ENCODE results near the gene AUTS2.

Gene AUTS2

GRCh38 chr7:70346844-70347462, 748.7 kb downstream of the AUTS2 start:
- no peaks in the 10 kb centered on the region for H3K9me3 ChIP-seq (ENCODE audit: insufficient read depth, low read length)
- H3K4me2 ChIP-seq (ENCODE audit: low read depth, low read length, poor library complexity, severe bottlenecking) = no peak overlapping the region
- no peaks in the 10 kb centered on the region for H3K27me3 ChIP-seq (ENCODE audit: low read length)
- H3K9me2 ChIP-seq (replicated peaks; ENCODE audit: insufficient read depth, low read length) = no peaks in the 10 kb centered on the region
- H3K36me3 ChIP-seq (ENCODE audit: low read length) = no peaks in the 10 kb centered on the region
- no peak for TF ChIP-seq EZH2phosphoT487 (conservative IDR thresholded peaks at IDR 0.05; ENCODE audit: low read length)
- TF ChIP-seq, protein P1, sequence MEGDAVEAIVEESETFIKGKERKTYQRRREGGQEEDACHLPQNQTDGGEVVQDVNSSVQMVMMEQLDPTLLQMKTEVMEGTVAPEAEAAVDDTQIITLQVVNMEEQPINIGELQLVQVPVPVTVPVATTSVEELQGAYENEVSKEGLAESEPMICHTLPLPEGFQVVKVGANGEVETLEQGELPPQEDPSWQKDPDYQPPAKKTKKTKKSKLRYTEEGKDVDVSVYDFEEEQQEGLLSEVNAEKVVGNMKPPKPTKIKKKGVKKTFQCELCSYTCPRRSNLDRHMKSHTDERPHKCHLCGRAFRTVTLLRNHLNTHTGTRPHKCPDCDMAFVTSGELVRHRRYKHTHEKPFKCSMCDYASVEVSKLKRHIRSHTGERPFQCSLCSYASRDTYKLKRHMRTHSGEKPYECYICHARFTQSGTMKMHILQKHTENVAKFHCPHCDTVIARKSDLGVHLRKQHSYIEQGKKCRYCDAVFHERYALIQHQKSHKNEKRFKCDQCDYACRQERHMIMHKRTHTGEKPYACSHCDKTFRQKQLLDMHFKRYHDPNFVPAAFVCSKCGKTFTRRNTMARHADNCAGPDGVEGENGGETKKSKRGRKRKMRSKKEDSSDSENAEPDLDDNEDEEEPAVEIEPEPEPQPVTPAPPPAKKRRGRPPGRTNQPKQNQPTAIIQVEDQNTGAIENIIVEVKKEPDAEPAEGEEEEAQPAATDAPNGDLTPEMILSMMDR (IDR thresholded peaks at IDR 0.05; ENCODE audit: insufficient read depth, low read length, poor library complexity, severe bottlenecking) = no peak
- H3K79me2 ChIP-seq (ENCODE audit: insufficient read depth, low read length) = no peaks in the 10 kb centered on the region
- H4K20me1 ChIP-seq (ENCODE audit: low read depth, low read length) = no peaks in the 10 kb centered on the region
- no peak overlapping the region for H2AFZ ChIP-seq (ENCODE audit: low read depth, low read length, severe bottlenecking)
- no peaks in the 10 kb centered on the region for H3F3A ChIP-seq (ENCODE audit: insufficient read depth)
- no peak overlapping the region for H3K27ac ChIP-seq (ENCODE audit: low read depth, low read length)
- no peak overlapping the region for H3K9ac ChIP-seq (ENCODE audit: low read length)
- no peak overlapping the region for H3K4me3 ChIP-seq (ENCODE audit: insufficient read depth, low read length, poor library complexity, severe bottlenecking)

DNA sequence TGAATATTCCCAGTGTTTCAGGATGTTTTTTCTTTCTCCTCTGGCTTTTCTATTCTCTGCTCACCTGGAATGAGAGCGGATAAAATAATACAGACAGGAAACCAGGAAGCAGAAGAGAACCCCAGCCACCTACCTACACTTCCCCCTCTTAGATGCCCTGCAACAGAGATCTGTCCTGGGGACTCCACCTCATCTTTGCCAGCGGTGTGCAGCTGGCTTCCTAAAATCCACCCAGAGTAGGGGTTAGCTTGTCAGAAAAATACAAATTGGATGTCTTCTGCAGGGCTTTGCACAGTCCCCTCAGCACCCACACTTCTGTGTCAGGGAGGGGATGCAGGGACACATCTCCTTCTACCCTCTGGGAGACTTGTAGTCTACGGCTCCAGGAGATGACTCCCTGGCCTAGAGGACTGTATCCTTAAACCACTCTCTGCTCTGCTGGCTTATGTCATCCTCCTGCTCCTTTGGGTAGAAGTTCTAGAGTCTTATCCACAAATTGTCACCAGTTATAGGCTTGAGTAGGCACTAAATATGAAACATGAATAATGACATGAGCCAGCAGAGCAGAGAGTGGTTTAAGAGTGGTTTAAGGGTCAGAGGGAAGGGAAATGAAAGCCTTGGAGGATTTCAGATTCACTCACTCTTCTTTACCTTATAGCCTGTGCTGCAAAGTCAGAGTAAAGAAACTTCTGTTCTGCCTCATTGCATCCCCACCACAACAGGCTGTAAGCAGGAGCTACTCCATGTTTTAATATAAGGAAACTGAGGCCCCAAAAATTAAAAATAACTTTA, 749.4 kb downstream of the AUTS2 start:
- no peak overlapping the region for H3K9ac ChIP-seq (ENCODE audit: low read length)
- no peaks in the 10 kb centered on the region for H4K20me1 ChIP-seq (ENCODE audit: low read depth, low read length)
- H3K9me2 ChIP-seq (replicated peaks; ENCODE audit: insufficient read depth, low read length) = no peaks in the 10 kb centered on the region
- no peaks in the 10 kb centered on the region for H3F3A ChIP-seq (ENCODE audit: insufficient read depth)
- no peak overlapping the region for H3K4me2 ChIP-seq (ENCODE audit: low read depth, low read length, poor library complexity, severe bottlenecking)
- no peak overlapping the region for H2AFZ ChIP-seq (ENCODE audit: low read depth, low read length, severe bottlenecking)
- no peaks in the 10 kb centered on the region for H3K79me2 ChIP-seq (ENCODE audit: insufficient read depth, low read length)
- H3K4me3 ChIP-seq (ENCODE audit: insufficient read depth, low read length, poor library complexity, severe bottlenecking) = no peak overlapping the region
- H3K27ac ChIP-seq (ENCODE audit: low read depth, low read length) = no peak overlapping the region
- TF ChIP-seq, protein P1 (IDR thresholded peaks at IDR 0.05; ENCODE audit: insufficient read depth, low read length, poor library complexity, severe bottlenecking) = no peak
- no peak for TF ChIP-seq EZH2phosphoT487 (conservative IDR thresholded peaks at IDR 0.05; ENCODE audit: low read length)
- no peaks in the 10 kb centered on the region for H3K36me3 ChIP-seq (ENCODE audit: low read length)
- no peaks in the 10 kb centered on the region for H3K27me3 ChIP-seq (ENCODE audit: low read length)
- no peaks in the 10 kb centered on the region for H3K9me3 ChIP-seq (ENCODE audit: insufficient read depth, low read length)

DNA sequence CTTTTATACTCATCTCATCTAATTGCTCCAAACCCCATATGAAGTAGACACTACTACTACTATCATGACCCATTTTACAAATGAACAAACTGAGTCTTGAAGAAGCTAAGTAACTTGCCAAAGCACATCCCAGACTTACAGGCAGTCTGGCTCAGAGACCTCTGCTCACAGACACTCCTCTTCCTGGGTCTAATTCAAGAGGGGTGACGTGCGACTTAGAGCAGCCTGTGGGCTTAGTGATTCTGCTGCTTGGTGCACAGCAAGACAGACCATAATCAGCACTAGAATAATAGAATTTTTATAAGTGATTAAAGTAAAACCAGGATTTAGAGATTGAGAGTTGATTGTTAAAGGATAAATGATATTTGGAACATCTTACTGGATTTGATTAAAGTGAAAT, 750.8 kb downstream of the AUTS2 start:
- no peaks in the 10 kb centered on the region for H4K20me1 ChIP-seq (ENCODE audit: low read depth, low read length)
- no peak overlapping the region for H3K4me3 ChIP-seq (ENCODE audit: insufficient read depth, low read length, poor library complexity, severe bottlenecking)
- H3K79me2 ChIP-seq (ENCODE audit: insufficient read depth, low read length) = no peaks in the 10 kb centered on the region
- no peaks in the 10 kb centered on the region for H3K9me2 ChIP-seq (replicated peaks; ENCODE audit: insufficient read depth, low read length)
- no peaks in the 10 kb centered on the region for H3K36me3 ChIP-seq (ENCODE audit: low read length)
- no peak overlapping the region for H3K4me2 ChIP-seq (ENCODE audit: low read depth, low read length, poor library complexity, severe bottlenecking)
- H3F3A ChIP-seq (ENCODE audit: insufficient read depth) = no peaks in the 10 kb centered on the region
- no peak overlapping the region for H3K9ac ChIP-seq (ENCODE audit: low read length)
- H3K9me3 ChIP-seq (ENCODE audit: insufficient read depth, low read length) = no peaks in the 10 kb centered on the region
- TF ChIP-seq EZH2phosphoT487 (conservative IDR thresholded peaks at IDR 0.05; ENCODE audit: low read length) = no peak
- TF ChIP-seq, protein P1 (IDR thresholded peaks at IDR 0.05; ENCODE audit: insufficient read depth, low read length, poor library complexity, severe bottlenecking) = no peak
- H3K27me3 ChIP-seq (ENCODE audit: low read length) = no peaks in the 10 kb centered on the region
- no peak overlapping the region for H3K27ac ChIP-seq (ENCODE audit: low read depth, low read length)
- H2AFZ ChIP-seq (ENCODE audit: low read depth, low read length, severe bottlenecking) = no peak overlapping the region

Data from SU-DHL-6 (cell line).